GM12878 (cell line): ENCODE data around the gene CES3. TPM values are rescaled to one million over a fixed set of nuclear protein-coding genes. Genes with fewer than 3 reads are reported as not detected.

Experiments
- ATAC-seq: fragments of 200-7000 bp; cut with Tn5 transposase; 3 replicates; pipeline ENCODE4 v1.9.1; 2020; ENCODE audit warnings: mild to moderate bottlenecking, moderate library complexity
- BruUV-seq: library from RNA; stranded (reverse); fragments of 400-500 nt; replicated peaks from 2 replicates; lab custom pipeline; 2021; lab: Mats Ljungman, UMichigan
- CTCF ChIA-PET: fragments of 300-600 bp; sonication (Branson Sonifier 250); formaldehyde crosslinking; extraction: SDS; loops from one replicate; lab custom pipeline; 2021; ENCODE audit warnings: inconsistent platforms; lab: Yijun Ruan, JAX
- POLR2A ChIA-PET: fragments of 350-600 bp; formaldehyde crosslinking; extraction: SDS; loops from one replicate; lab custom pipeline; 2021; ENCODE audit warnings: inconsistent platforms; lab: Charles Lee
- RAD21 ChIA-PET: fragments of 300-600 bp; sonication (Branson Sonifier 250); formaldehyde crosslinking; loops from one replicate; lab custom pipeline; 2023; ENCODE audit warnings: antibody characterized with exemption; ENCODE audit not compliant: unreplicated experiment; lab: Charles Lee
- SMC1A ChIA-PET: fragments of 300-600 bp; sonication (Branson Sonifier 250); formaldehyde crosslinking; loops from one replicate; lab custom pipeline; 2023; ENCODE audit not compliant: unreplicated experiment, uncharacterized antibody; lab: Charles Lee
- DNase-seq: peaks from one replicate; pipeline ENCODE4 v3.0.0-alpha.2; 2011; ENCODE audit warnings: low read depth, low spot score
- FAIRE-seq: peaks from 3 replicates; lab custom pipeline; 2011; peaks lifted over from hg19 to GRCh38; lab: Jason Lieb, UNC
- H2AFZ ChIP-seq: 2 replicates; pipeline ENCODE4 v1.6.0; 2011; ENCODE audit warnings: low read depth, low read length, control low read depth; ENCODE audit not compliant: control insufficient read depth
- H3K27ac ChIP-seq: 2 replicates; pipeline ENCODE4 v1.5.1; 2011; ENCODE audit warnings: control low read depth; ENCODE audit not compliant: control insufficient read depth, insufficient read depth
- H3K27me3 ChIP-seq, 2 experiments: replicated peaks in 1 of 2; 2 replicates each; pipeline versions ENCODE4 v1.6.0 to v1.6.1; 2011; ENCODE audit warnings: low read length in 1 of 2; ENCODE audit not compliant: control insufficient read depth in 2 of 2, insufficient read depth in 2 of 2
- H3K36me3 ChIP-seq, 2 experiments: 2 replicates each; pipeline ENCODE4 v1.5.1; 2011; ENCODE audit warnings: low read length in 1 of 2; ENCODE audit not compliant: control insufficient read depth in 2 of 2, insufficient read depth in 2 of 2
- H3K4me1 ChIP-seq: 2 replicates; pipeline ENCODE4 v1.6.1; 2011; ENCODE audit warnings: mild to moderate bottlenecking, low read length, moderate library complexity, mixed read lengths; ENCODE audit not compliant: control insufficient read depth, insufficient read depth
- H3K4me2 ChIP-seq: 2 replicates; pipeline ENCODE4 v1.6.0; 2011; ENCODE audit warnings: control low read depth; ENCODE audit not compliant: control insufficient read depth, insufficient read depth
- H3K4me3 ChIP-seq: fragments of 200-600 bp; sonication (generic); 2 replicates; pipeline ENCODE4 v1.5.1; 2016
- H3K79me2 ChIP-seq: 2 replicates; pipeline ENCODE4 v1.6.0; 2011; ENCODE audit warnings: low read length; ENCODE audit not compliant: control insufficient read depth, insufficient read depth
- H3K9ac ChIP-seq: 2 replicates; pipeline ENCODE4 v1.8.0; 2011; ENCODE audit warnings: low read length, control low read depth, mixed read lengths; ENCODE audit not compliant: control insufficient read depth, insufficient read depth
- H3K9me3 ChIP-seq: replicated peaks from 3 replicates; pipeline ENCODE4 v1.5.1; 2011; ENCODE audit warnings: mild to moderate bottlenecking, low read length; ENCODE audit not compliant: control insufficient read depth, insufficient read depth
- H4K20me1 ChIP-seq: 2 replicates; pipeline ENCODE4 v1.6.0; 2011; ENCODE audit not compliant: control insufficient read depth, insufficient read depth
- ATF3 ChIP-seq: IDR thresholded peaks from 2 replicates; pipeline ENCODE4 v1.6.1; 2011; ENCODE audit warnings: low read depth, mild to moderate bottlenecking, low read length, moderate library complexity, borderline replicate concordance; ENCODE audit errors: extremely low read depth
- CEBPZ ChIP-seq: fragments of 150-350 bp; IDR thresholded peaks from 2 replicates; pipeline ENCODE4 v1.6.1; 2016; ENCODE audit warnings: low read depth, low read length
- HSF1 ChIP-seq: fragments of 150-350 bp; IDR thresholded peaks from 2 replicates; pipeline ENCODE4 v1.6.1; 2014; ENCODE audit warnings: mild to moderate bottlenecking, low read depth, low read length
- IRF3 ChIP-seq: fragments of 450-650 bp; IDR thresholded peaks from 2 replicates; pipeline ENCODE4 v1.6.1; 2014; ENCODE audit warnings: mild to moderate bottlenecking
- JUND ChIP-seq: IDR thresholded peaks from 2 replicates; pipeline ENCODE4 v1.6.1; 2012; ENCODE audit warnings: low read depth, mild to moderate bottlenecking, low read length, improper control_type of control experiment, moderate library complexity
- SIN3A ChIP-seq: IDR thresholded peaks from 2 replicates; pipeline ENCODE4 v1.6.1; 2012; ENCODE audit warnings: low read depth, low read length, improper control_type of control experiment
- TAF1 ChIP-seq: IDR thresholded peaks from 2 replicates; pipeline ENCODE4 v1.6.1; 2011; ENCODE audit warnings: mild to moderate bottlenecking, low read depth, low read length, borderline replicate concordance
- TBL1XR1 ChIP-seq: IDR thresholded peaks from 2 replicates; pipeline ENCODE4 v1.6.1; 2012; ENCODE audit warnings: low read depth, low read length, improper control_type of control experiment
- ZNF384 ChIP-seq: IDR thresholded peaks from 2 replicates; pipeline ENCODE4 v1.6.1; 2012; ENCODE audit warnings: low read depth, mild to moderate bottlenecking, low read length, improper control_type of control experiment, borderline replicate concordance
- ZNF687 ChIP-seq: fragments of 450-650 bp; IDR thresholded peaks from 2 replicates; pipeline ENCODE4 v1.6.1; 2017; ENCODE audit warnings: mild to moderate bottlenecking, moderate library complexity
- WGBS: methylation state at CpG from one replicate; pipeline ENCODE4 v1.1.6; 2016; ENCODE audit warnings: low lambda C conversion rate; ENCODE audit not compliant: insufficient replicate concordance, insufficient coverage; ENCODE audit errors: missing lambda C conversion rate; 5-methylcytosine and 5-hydroxymethylcytosine counted together
- in situ Hi-C: fragments of 300-500 bp; cut with MboI; formaldehyde crosslinking; loops from 9 replicates; pipeline ENCODE4 v1.14.3; 2018; ENCODE audit warnings: mixed read lengths
- intact Hi-C: fragments of 100-400 bp; cut with micrococcal nuclease; formaldehyde crosslinking; loops from one replicate; pipeline ENCODE4 v1.14.2; 2022; ENCODE audit not compliant: unreplicated experiment
- polyA plus RNA-seq, 11 experiments: library from polyadenylated mRNA; depleted of rRNA in 4 of 11; unstranded in 6 of 11; stranded (reverse) in 5 of 11; fragments of >200 nt; fragmentation: Nextera tagmentation in 4 of 11; fragmentation: Illumina TruSeq in 1 of 11; extraction: Ambion mirVana in 4 of 11; extraction: Trizol in 1 of 11; gene quantifications; 1 replicate in 1 of 11; 2 replicates in 10 of 11; pipeline versions ENCODE4 v1.2.1 to v1.2.3, GENCODE V29; 2011 to 2016; ENCODE audit warnings: inconsistent platforms in 2 of 11, missing spikeins in 2 of 11, low read depth in 1 of 11
- total RNA-seq, 4 experiments: library from RNA; depleted of rRNA in 3 of 4; stranded (reverse); fragments of >200 nt in 3 of 4; fragmentation: Illumina TruSeq in 1 of 4; extraction: Trizol in 1 of 4; gene quantifications; 2 replicates each; pipeline versions ENCODE4 v1.2.1 to v1.2.3, GENCODE V29; 2013 to 2021

CES3 gene
- total and polyA plus RNA-seq, 10 of the 15 experiments (the other 5 are each of a cell fraction or from before 2014, with no cell fraction given), result 0.09 to 3.1 (median 0.76) TPM

- H3K4me3 ChIP-seq, result no peak overlapping the region
- H3K4me2 ChIP-seq, result no peak overlapping the region
- 80% methylated on average over 7 of the region's 7 CpGs for WGBS
- no peaks in the 10 kb centered on the region for H3K36me3 ChIP-seq
- FAIRE-seq, result no peak
- no peaks in the 10 kb centered on the region for H3K79me2 ChIP-seq
- BruUV-seq, result no TSS peak
- H2AFZ ChIP-seq, result no peak overlapping the region
- in situ Hi-C loops (no loop called here), intact Hi-C loops (loop anchor here (10.0 kb wide), 1 partner anchor 62 kb away; no protein-coding TSS in a partner anchor)
- H3K9ac ChIP-seq, result no peak overlapping the region
- no peaks in the 10 kb centered on the region for H3K27me3 ChIP-seq
- ChIA-PET SMC1A (interaction anchor here (0.9 to 1.7 kb wide), 6 partner anchors 23 to 328 kb away, joined by 4 to 6 read pairs (median 5); no protein-coding TSS in a partner anchor), CTCF (interaction anchor here (0.6 to 2.8 kb wide), 16 partner anchors 9 to 513 kb away, joined by 3 to 11 read pairs (median 4); no protein-coding TSS in a partner anchor), POLR2A (no interaction called here), RAD21 (interaction anchor here (0.9 to 1.6 kb wide), 3 partner anchors 61 to 203 kb away, joined by 3 to 4 read pairs (median 4); no protein-coding TSS in a partner anchor)
- H4K20me1 ChIP-seq, result no peaks in the 10 kb centered on the region
- no peak for TF ChIP-seq CEBPZ
- no peak for TF ChIP-seq ZNF384
- TF ChIP-seq TAF1, result no peak
- no peak for TF ChIP-seq JUND
- no peak for TF ChIP-seq HSF1
- TF ChIP-seq SIN3A, result no peak
- TF ChIP-seq ATF3, result no peak
- TF ChIP-seq IRF3, result no peak
- no peak for TF ChIP-seq TBL1XR1
- TF ChIP-seq ZNF687, result no peak
- ATAC-seq, result no peak
- DNase-seq, result no peak
- peaks cover 15% of the 10 kb centered on the region for H3K4me1 ChIP-seq
- H3K9me3 ChIP-seq, result no peaks in the 10 kb centered on the region
- no peak overlapping the region for H3K27ac ChIP-seq
These were observed 8.5 kb upstream of the CES3 start for GRCh38 chr16:66952430-66953110.
